Aorta (tissue), 5 donors: ENCODE data around the gene UBLCP1. TPM values are rescaled to one million over a fixed set of nuclear protein-coding genes. Genes with fewer than 3 reads are reported as not detected.
A peak's percentile ranks its signal among the peaks of the same experiment; 100 is the strongest.

ENCODE experiments used
- ATAC-seq: fragments of 200-7000 bp; cut with Tn5 transposase; one replicate; pipeline ENCODE4 v1.9.1; 2022; ENCODE audit warnings: moderate library complexity; ENCODE audit not compliant: low FRiP score
- DNase-seq, 2 donors: peaks; one replicate each; pipeline ENCODE4 v3.0.0-alpha.2; 2020
- H3K27ac ChIP-seq, 2 donors: one replicate each; pipeline ENCODE4 v1.5.1; 2013; ENCODE audit warnings: low read length in 2 of 2, mild to moderate bottlenecking in 2 of 2, moderate library complexity in 2 of 2, control low read depth in 1 of 2, inconsistent platforms in 1 of 2, low read depth in 1 of 2
- H3K27me3 ChIP-seq, 2 donors: one replicate each; pipeline ENCODE4 v1.6.1; 2013; ENCODE audit warnings: control low read depth in 1 of 2, low read length in 1 of 2, mild to moderate bottlenecking in 1 of 2, moderate library complexity in 1 of 2; ENCODE audit not compliant: insufficient read depth in 2 of 2, control insufficient read depth in 1 of 2
- H3K36me3 ChIP-seq, 2 donors: one replicate each; pipeline ENCODE4 v1.6.1; 2013; ENCODE audit warnings: control low read depth in 1 of 2, low read length in 1 of 2, mild to moderate bottlenecking in 1 of 2; ENCODE audit not compliant: insufficient read depth in 2 of 2, control insufficient read depth in 1 of 2
- H3K4me1 ChIP-seq, 2 donors: one replicate each; pipeline ENCODE4 v1.6.1; 2013; ENCODE audit warnings: low read length in 2 of 2, control low read depth in 1 of 2, mild to moderate bottlenecking in 1 of 2, moderate library complexity in 1 of 2; ENCODE audit not compliant: insufficient read depth in 2 of 2, control insufficient read depth in 1 of 2
- H3K4me3 ChIP-seq, 2 donors: one replicate each; pipeline ENCODE4 v1.5.1; 2013; ENCODE audit warnings: low read length in 2 of 2, control low read depth in 1 of 2, mild to moderate bottlenecking in 1 of 2
- H3K9me3 ChIP-seq: one replicate; pipeline ENCODE4 v1.6.1; 2013; ENCODE audit warnings: mild to moderate bottlenecking, low read length; ENCODE audit not compliant: control insufficient read depth
- WGBS, 2 donors: extraction: QIAGEN DNeasy Blood & Tissue Kit; methylation state at CpG; one replicate each; pipeline ENCODE4 v1.1.7; 2013; 5-methylcytosine and 5-hydroxymethylcytosine counted together
- intact Hi-C, 2 donors: fragments of 100-400 bp; cut with DNase I; formaldehyde crosslinking; loops; one replicate each; pipeline versions ENCODE4 v1.14.2 to v1.15.0; 2022
- long read RNA-seq, 2 donors: library from polyadenylated mRNA; unstranded; transcript quantifications; one replicate each; pipeline ENCODE4 v2.0.0, GENCODE V29; 2020 to 2021
- polyA plus RNA-seq, 2 donors: library from polyadenylated mRNA; stranded (reverse); fragments of 200-250 nt; gene quantifications; one replicate each; pipeline ENCODE4 v1.2.3, GENCODE V29; 2013
- total RNA-seq, 2 donors: library from RNA; stranded (reverse); fragmentation: NEBNext Ultra II Directional; extraction: Animal tissue kit (Norgen Biotek cat#: 25700); gene quantifications; one replicate each; pipeline ENCODE4 v1.2.1, GENCODE V29; 2021
- donor health status: healthy with polysubstance abuse.
- donor health status: Bipolar disorder and iron deficiency.
- donor health status: DM: no; HTN: no; CAD: no.
- donor health status: DM: no; HTN: no; CAD: no.
- donor health status: DM: yes; HTN: yes; CAD: no.

Gene UBLCP1
- total RNA-seq (10 to 100 TPM; 20.0 to 23.5 TPM), polyA plus RNA-seq (10 to 100 TPM; 17.9 to 22.2 TPM)
- long read RNA-seq, donor 1, transcript UBLCP1-201 (11 exons, 2,392 nt), result major isoform, 87 of 91 reads
- long read RNA-seq, donor 1, partial matches to known transcripts, result 4 of 91 reads
- long read RNA-seq, donor 1, other reads (novel, unspliced or antisense), result 0 of 91 reads
- long read RNA-seq, donor 2, transcript UBLCP1-201 (11 exons, 2,392 nt), result major isoform, 7 of 8 reads
- long read RNA-seq, donor 2, partial matches to known transcripts, result 1 of 8 reads
- long read RNA-seq, donor 2, other reads (novel, unspliced or antisense), result 0 of 8 reads

- peak within 1 kb of the TSS; percentile 63 to 92 for H3K4me3 ChIP-seq
- intact Hi-C loops, result loop anchor here (5.0 kb wide), 2 partner anchors 56 to 106 kb away; partner anchors contain the start of gene RNF145 (in 2 of the 2)
- H3K9me3 ChIP-seq, result no peaks in the 10 kb centered on the region
- peaks cover 0 to 1% of the 10 kb centered on the region in 2 donors for H3K4me1 ChIP-seq
- peak; percentile 92 for ATAC-seq
- 0 to 1% methylated on average over 54 of the region's 54 CpGs for WGBS, 2 donors
- no peaks in the 10 kb centered on the region for H3K36me3 ChIP-seq
- peak; percentile 83 to 92 for DNase-seq
- peak within 1 kb of the TSS; percentile 8 to 76 for H3K27ac ChIP-seq
- H3K27me3 ChIP-seq, result no peaks in the 10 kb centered on the region
These were observed at the start of gene UBLCP1 for GRCh38 chr5:159262859-159263568. UBLCP1 (plus strand) TSS chr5:159263290; CDS start chr5:159268916, 5,626 bp downstream.

GRCh38 chr5:159214486-159215271 lies 48.4 kb upstream of the UBLCP1 start:
- WGBS, 2 donors, result 61 to 75% methylated on average over 2 of the region's 2 CpGs

DNA sequence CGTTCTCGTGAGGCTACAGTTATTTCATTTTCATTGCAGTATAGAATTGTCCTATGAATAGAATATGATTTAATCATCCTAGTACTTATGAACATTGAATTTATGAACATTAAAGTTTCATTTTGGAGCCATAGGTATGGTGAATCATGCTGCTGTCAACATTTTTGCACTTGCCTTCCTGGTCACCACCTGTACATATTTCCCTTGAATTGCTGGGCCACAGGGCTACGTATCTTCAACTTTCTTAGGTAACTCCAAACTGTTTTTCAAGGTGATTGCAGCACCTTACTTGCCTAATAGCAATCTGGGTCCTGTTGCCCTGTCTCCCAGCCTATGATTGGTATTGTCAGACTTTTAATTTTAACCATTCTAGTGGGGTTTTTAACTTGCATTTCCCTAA lies 47.2 kb upstream of the UBLCP1 start:
- DNase-seq, result no peak
- Histone ChIP-seq H3K36me3 (no peaks in the 10 kb centered on the region), H3K4me1 (no peaks in the 10 kb centered on the region), H3K4me3 (no peak overlapping the region), H3K9me3 (no peaks in the 10 kb centered on the region), H3K27me3 (no peaks in the 10 kb centered on the region), H3K27ac (no peak overlapping the region)
- WGBS, 2 donors, result 85 to 92% methylated on average over 3 of the region's 3 CpGs
- no peak for ATAC-seq
- intact Hi-C loops, result no loop called here

More at GRCh38 chr5:159214486-159215271, 48.4 kb upstream of the UBLCP1 start:
- ATAC-seq (no peak), DNase-seq (no peak)
- Histone ChIP-seq H3K4me3 (no peak overlapping the region), H3K36me3 (no peaks in the 10 kb centered on the region), H3K27ac (no peak overlapping the region), H3K4me1 (no peaks in the 10 kb centered on the region), H3K27me3 (no peaks in the 10 kb centered on the region), H3K9me3 (no peaks in the 10 kb centered on the region)
- intact Hi-C loops, result no loop called here

DNA sequence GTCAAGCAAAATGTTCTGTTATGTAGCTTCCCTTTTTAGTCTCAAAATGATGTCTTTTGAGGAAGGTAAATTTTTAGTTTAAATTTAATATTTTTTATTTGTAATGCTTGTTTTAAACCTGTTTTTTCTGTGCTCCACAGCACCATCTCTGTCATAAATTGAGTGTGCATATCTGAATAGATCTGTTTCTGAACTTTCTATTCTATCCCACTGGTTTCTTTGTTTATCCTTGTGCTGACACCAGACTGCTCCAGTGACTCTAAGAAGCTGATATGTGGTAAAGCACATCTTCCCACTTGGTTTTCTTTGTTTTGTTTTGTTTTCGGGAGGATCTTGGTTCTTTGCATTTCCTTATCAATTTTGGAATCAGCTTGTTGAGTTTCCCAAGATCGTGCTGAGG lies 46.6 kb upstream of the UBLCP1 start:
- no peak for DNase-seq
- intact Hi-C loops, result no loop called here
- Histone ChIP-seq H3K4me3 (no peak overlapping the region), H3K27ac (no peak overlapping the region), H3K27me3 (no peaks in the 10 kb centered on the region), H3K4me1 (no peaks in the 10 kb centered on the region), H3K9me3 (no peaks in the 10 kb centered on the region), H3K36me3 (no peaks in the 10 kb centered on the region)
- ATAC-seq, result no peak
- WGBS, 2 donors, result 75 to 79% methylated on average over 2 of the region's 2 CpGs

GRCh38 chr5:159217236-159217635 lies 45.9 kb upstream of the UBLCP1 start:
- DNase-seq, result no peak
- intact Hi-C loops, result no loop called here
- H3K4me3 ChIP-seq, result no peak overlapping the region
- no peak for ATAC-seq
- no peaks in the 10 kb centered on the region for H3K36me3 ChIP-seq
- no peaks in the 10 kb centered on the region for H3K4me1 ChIP-seq
- WGBS, 2 donors, result 75 to 82% methylated on average over 2 of the region's 2 CpGs
- H3K9me3 ChIP-seq, result no peaks in the 10 kb centered on the region
- no peaks in the 10 kb centered on the region for H3K27me3 ChIP-seq
- H3K27ac ChIP-seq, result no peak overlapping the region

DNA sequence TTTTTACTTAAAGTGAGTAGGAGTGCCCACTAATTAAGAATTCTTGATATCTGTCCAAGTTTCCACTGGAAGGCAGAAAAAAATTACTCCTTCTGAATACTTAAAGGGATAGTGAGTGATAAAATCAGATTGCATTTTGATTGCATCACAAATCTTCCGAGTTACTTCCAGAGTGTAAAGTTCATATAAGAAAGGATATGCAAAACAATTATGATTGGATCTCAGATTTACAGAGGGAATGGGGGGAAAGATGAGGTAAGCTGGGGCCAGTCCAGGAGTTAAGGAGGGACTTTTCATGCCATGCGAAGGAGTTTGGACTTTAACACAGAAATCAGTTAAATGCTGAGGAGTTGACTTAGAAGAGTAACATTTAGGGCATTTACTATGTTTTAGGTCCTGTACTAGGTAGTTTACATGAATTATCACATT lies 44.5 kb upstream of the UBLCP1 start:
- peaks cover 0 to 2% of the 10 kb centered on the region in 2 donors for H3K27me3 ChIP-seq
- 75 to 76% methylated on average over 2 of the region's 2 CpGs for WGBS, 2 donors
- intact Hi-C loops, result no loop called here

DNA sequence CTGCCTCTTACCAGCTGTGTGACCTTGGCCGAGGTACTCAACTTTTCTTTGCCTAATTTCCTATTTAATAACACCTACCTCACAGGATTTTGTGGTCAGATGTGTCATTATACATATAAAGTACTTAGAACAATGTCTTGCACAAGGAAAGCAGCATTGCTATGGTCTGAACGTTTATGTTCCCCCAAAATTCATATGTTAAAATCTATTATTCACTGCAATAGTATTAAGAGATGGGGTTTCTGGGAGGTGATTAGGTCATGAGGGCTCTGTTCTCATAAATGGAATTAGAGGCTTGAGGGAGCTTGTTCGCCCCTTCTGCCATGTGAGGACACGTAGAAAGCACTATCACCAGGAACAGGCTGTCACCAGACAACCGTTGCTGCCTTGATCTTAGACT lies 42.9 kb upstream of the UBLCP1 start:
- no peak for ATAC-seq
- Histone ChIP-seq H3K9me3 (no peaks in the 10 kb centered on the region), H3K27me3 (peaks cover 0 to 2% of the 10 kb centered on the region in 2 donors), H3K27ac (no peak overlapping the region), H3K4me1 (no peaks in the 10 kb centered on the region), H3K36me3 (no peaks in the 10 kb centered on the region), H3K4me3 (no peak overlapping the region)
- 67 to 70% methylated on average over 5 of the region's 5 CpGs for WGBS, 2 donors
- no peak for DNase-seq
- intact Hi-C loops, result no loop called here

More for the DNA sequence above, 44.5 kb upstream of the UBLCP1 start:
- DNase-seq (no peak), ATAC-seq (no peak)
- H3K27ac ChIP-seq, result no peak overlapping the region
- no peaks in the 10 kb centered on the region for H3K4me1 ChIP-seq
- no peaks in the 10 kb centered on the region for H3K36me3 ChIP-seq
- H3K9me3 ChIP-seq, result no peaks in the 10 kb centered on the region
- no peak overlapping the region for H3K4me3 ChIP-seq

GRCh38 chr5:159223469-159223868 lies 39.6 kb upstream of the UBLCP1 start:
- intact Hi-C loops, result no loop called here
- Histone ChIP-seq H3K27me3 (peaks cover 0 to 3% of the 10 kb centered on the region in 2 donors), H3K27ac (no peak overlapping the region), H3K4me3 (no peak overlapping the region), H3K9me3 (no peaks in the 10 kb centered on the region), H3K4me1 (no peaks in the 10 kb centered on the region), H3K36me3 (no peaks in the 10 kb centered on the region)
- ATAC-seq (no peak), DNase-seq (no peak)
- WGBS, 2 donors, result 82% methylated on average over 3 of the region's 3 CpGs
